Fibroblast of skin of back (primary cell): ENCODE data around the gene THSD4.
A peak's percentile ranks its signal among the peaks of the same experiment; 100 is the strongest.
"Not testable (repeated sequence)": the region's sequence is repeated elsewhere in the genome, so short reads cannot be mapped to it uniquely, and the experiment has no call there.

ENCODE experiments used
- DNase-seq: peaks from one replicate; pipeline ENCODE4 v3.0.0-alpha.2; 2013

Gene THSD4

GRCh38 chr15:71151081-71151480 is 35.8 kb downstream of the THSD4 start:
- peak; percentile 31 for DNase-seq

- DNase-seq: no peak
Measured at GRCh38 chr15:71152542-71152941, 37.3 kb downstream of the THSD4 start.

GRCh38 chr15:71153823-71154524 is 38.7 kb downstream of the THSD4 start:
- peak; percentile 30 for DNase-seq

GRCh38 chr15:71154607-71155200 is 39.4 kb downstream of the THSD4 start:
- DNase-seq: no peak

- no peak for DNase-seq
Measured at GRCh38 chr15:71155534-71155933, 40.3 kb downstream of the THSD4 start.

- DNase-seq: no peak
Measured at GRCh38 chr15:71160976-71161375, 45.7 kb downstream of the THSD4 start.

- no peak for DNase-seq
Measured at GRCh38 chr15:71162309-71162708, 47.0 kb downstream of the THSD4 start.

GRCh38 chr15:71164606-71165005 is 49.3 kb downstream of the THSD4 start:
- not testable (repeated sequence) for DNase-seq

GRCh38 chr15:71167445-71168165 is 52.3 kb downstream of the THSD4 start:
- DNase-seq: no peak

- DNase-seq: no peak
Measured at GRCh38 chr15:71168166-71168834, 53.0 kb downstream of the THSD4 start.

GRCh38 chr15:71170163-71170562 is 54.9 kb downstream of the THSD4 start:
- no peak for DNase-seq

- no peak for DNase-seq
Measured at GRCh38 chr15:71171195-71171594, 55.9 kb downstream of the THSD4 start.

- DNase-seq: not testable (repeated sequence)
Measured at GRCh38 chr15:71174360-71174759, 59.1 kb downstream of the THSD4 start.

GRCh38 chr15:71180986-71181853 is 65.9 kb downstream of the THSD4 start:
- no peak for DNase-seq

- peak; percentile 38 for DNase-seq
Measured at GRCh38 chr15:71182522-71182921, 67.3 kb downstream of the THSD4 start.

- no peak for DNase-seq
Measured at GRCh38 chr15:71183063-71183462, 67.8 kb downstream of the THSD4 start.

GRCh38 chr15:71185706-71186105 is 70.4 kb downstream of the THSD4 start:
- no peak for DNase-seq

- no peak for DNase-seq
Measured at GRCh38 chr15:71186267-71186666, 71.0 kb downstream of the THSD4 start.

GRCh38 chr15:71187078-71187477 is 71.8 kb downstream of the THSD4 start:
- no peak for DNase-seq

GRCh38 chr15:71187526-71187925 is 72.3 kb downstream of the THSD4 start:
- DNase-seq: peak; percentile 18

GRCh38 chr15:71189718-71190117 is 74.4 kb downstream of the THSD4 start:
- DNase-seq: peak; percentile 61

GRCh38 chr15:71191296-71191695 is 76.0 kb downstream of the THSD4 start:
- DNase-seq: peak; percentile 4
